Gastrocnemius medialis (tissue), 4 donors: ENCODE measurements around the gene E2F4.

ENCODE experiments used
- CTCF ChIP-seq, 5 experiments: fragments of 450-650 bp in 3 of 5; fragments of 200-600 bp in 2 of 5; sonication (generic) in 2 of 5; IDR thresholded peaks in 4 of 5; conservative IDR thresholded peaks in 1 of 5; 1 replicate in 4 of 5; 2 replicates in 1 of 5; pipeline ENCODE4 v1.5.1; 2016 to 2019; ENCODE audit warnings: antibody characterized with exemption in 5 of 5, mild to moderate bottlenecking in 3 of 5, moderate library complexity in 3 of 5
- POLR2A ChIP-seq, 2 donors: fragments of 450-650 bp; IDR thresholded peaks; one replicate each; pipeline ENCODE4 v1.6.1; 2017; ENCODE audit warnings: antibody characterized with exemption in 2 of 2, mild to moderate bottlenecking in 2 of 2, moderate library complexity in 2 of 2

DNA sequence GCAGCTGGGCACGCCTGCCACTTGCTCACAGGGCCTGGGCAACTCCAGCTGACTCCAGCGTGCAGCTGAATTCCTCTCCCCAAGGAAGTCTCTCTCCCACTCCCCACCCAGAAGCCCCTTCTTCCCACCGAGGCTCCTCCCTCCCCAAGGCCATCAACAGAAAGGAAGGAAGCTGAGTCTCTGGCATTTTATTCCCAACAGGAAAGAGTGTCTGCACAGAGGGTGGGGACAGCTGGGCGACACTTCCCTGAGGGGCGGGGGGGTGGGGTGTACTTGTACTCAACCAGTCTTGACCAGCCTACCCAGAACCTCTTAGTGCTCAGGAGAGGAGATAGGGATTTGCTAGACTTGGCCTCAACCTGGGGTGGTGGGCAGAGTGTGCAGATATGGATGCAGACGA, 1.9 kb upstream of the E2F4 start, which contains the start of gene EXOC3L1:
- TF ChIP-seq POLR2A (IDR thresholded peaks at IDR 0.05) = no peak
- TF ChIP-seq CTCF (IDR thresholded peaks at IDR 0.05 in 4 of 5, conservative IDR thresholded peaks at IDR 0.05 in 1 of 5) = no peak
